ENCODE measurements around the gene FOXN3. TPM values are rescaled to one million over a fixed set of nuclear protein-coding genes. Genes with fewer than 3 reads are reported as not detected.

FOXN3 gene
- total RNA-seq, 1 donor from 2014 or later: 122 TPM

DNA sequence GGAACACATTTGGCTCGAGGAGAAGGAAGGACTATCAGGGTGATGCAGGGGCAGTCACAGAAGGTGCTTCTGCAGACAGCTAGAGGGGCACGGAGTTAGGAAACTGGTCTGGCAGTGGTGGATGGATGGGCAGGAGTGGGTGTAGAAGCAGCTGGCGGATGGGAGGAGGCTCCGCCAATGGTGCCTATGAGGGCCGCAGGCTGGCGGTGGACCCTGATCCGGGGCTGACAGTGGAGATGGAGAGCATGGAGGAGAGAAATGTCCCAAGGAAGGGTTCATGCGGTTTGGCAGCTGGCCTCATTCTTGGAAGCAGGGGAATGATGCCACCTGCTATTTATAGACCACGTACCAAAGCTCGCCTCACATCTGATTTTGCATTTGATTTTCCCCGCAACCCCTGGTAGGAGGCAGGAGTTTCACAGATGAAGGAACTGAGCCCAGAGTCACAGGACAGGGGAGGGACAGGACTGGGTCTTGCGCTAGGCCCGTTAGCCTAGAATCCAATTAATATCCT lies 237.1 kb downstream of the FOXN3 start:
- no peak overlapping the region for H3K27ac Mint-ChIP-seq (ENCODE audit: unreplicated experiment)
- FAIRE-seq: no peak
- no peak overlapping the region for H3K4me2 ChIP-seq (ENCODE audit: low read length)

DNA sequence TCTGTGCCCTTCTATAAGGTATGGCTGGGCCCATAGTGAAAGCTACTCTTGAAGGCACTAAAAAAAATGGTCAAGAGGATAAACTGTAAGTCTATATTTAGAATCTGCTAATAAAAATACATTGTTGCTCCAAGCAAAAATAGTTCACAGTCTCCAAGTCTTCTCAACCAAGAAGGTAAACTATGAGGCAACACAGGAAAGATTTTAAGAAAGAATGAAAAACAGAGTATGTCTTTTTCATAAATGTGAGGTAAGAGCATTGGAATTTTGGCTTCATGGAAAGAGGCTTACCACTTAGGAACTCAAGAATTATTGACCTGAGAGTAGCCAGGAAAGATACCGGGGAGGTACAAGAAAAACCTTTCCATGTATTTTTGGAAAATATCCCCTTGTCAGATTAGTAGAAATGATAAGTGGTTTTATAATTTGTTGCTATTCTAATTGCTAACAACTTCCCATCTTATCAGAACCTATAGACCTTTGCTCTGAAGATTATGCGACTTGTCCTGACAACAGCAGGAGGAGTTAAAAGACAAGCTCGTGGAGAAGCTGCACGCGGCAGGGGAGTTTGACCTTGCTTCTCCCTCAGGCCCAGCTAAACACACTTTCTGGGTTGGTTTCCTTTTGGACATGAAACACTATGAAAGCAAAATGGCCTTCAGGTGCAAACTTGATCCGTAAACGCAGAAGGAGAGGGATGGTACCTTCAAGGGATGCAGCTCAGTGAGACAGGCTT lies 238.1 kb downstream of the FOXN3 start:
- Mint-ChIP-seq H3K27ac (ENCODE audit: unreplicated experiment) (peak overlapping the region; percentile 34), H3K27me3 (ENCODE audit: low read depth, unreplicated experiment) (no peaks in the 10 kb centered on the region), H3K4me1 (ENCODE audit: low read depth, unreplicated experiment) (peaks cover 9% of the 10 kb centered on the region), H3K9me3 (ENCODE audit: unreplicated experiment) (peaks cover 2% of the 10 kb centered on the region), H3K4me3 (ENCODE audit: unreplicated experiment) (no peak overlapping the region), H3K36me3 (ENCODE audit: low read depth, unreplicated experiment) (peaks cover 14% of the 10 kb centered on the region)
- Histone ChIP-seq H3K9me3 (ENCODE audit: insufficient read depth, low read depth, low read length) (no peaks in the 10 kb centered on the region), H3K4me1 (ENCODE audit: insufficient read depth, low read length) (no peaks in the 10 kb centered on the region), H3K9ac (ENCODE audit: low read length) (no peak overlapping the region), H3K79me2 (ENCODE audit: insufficient read depth, low read length) (no peaks in the 10 kb centered on the region), H3K27me3 (ENCODE audit: insufficient read depth, low read length) (no peaks in the 10 kb centered on the region), H3K36me3 (ENCODE audit: insufficient read depth, low read length) (peaks cover 8% of the 10 kb centered on the region), H3K27ac (ENCODE audit: low read depth, low read length) (no peak overlapping the region), H3K4me2 (ENCODE audit: low read length) (no peak overlapping the region), H4K20me1 (ENCODE audit: insufficient read depth, low read length) (peaks cover 20% of the 10 kb centered on the region), H2AFZ (ENCODE audit: low read depth, low read length) (no peak overlapping the region), H3K4me3 (ENCODE audit: insufficient read depth, low read depth, low read length) (no peak overlapping the region)
- FAIRE-seq: no peak
- peak; percentile 59 for DNase-seq (ENCODE audit: low read depth)
- TF ChIP-seq, protein P1, sequence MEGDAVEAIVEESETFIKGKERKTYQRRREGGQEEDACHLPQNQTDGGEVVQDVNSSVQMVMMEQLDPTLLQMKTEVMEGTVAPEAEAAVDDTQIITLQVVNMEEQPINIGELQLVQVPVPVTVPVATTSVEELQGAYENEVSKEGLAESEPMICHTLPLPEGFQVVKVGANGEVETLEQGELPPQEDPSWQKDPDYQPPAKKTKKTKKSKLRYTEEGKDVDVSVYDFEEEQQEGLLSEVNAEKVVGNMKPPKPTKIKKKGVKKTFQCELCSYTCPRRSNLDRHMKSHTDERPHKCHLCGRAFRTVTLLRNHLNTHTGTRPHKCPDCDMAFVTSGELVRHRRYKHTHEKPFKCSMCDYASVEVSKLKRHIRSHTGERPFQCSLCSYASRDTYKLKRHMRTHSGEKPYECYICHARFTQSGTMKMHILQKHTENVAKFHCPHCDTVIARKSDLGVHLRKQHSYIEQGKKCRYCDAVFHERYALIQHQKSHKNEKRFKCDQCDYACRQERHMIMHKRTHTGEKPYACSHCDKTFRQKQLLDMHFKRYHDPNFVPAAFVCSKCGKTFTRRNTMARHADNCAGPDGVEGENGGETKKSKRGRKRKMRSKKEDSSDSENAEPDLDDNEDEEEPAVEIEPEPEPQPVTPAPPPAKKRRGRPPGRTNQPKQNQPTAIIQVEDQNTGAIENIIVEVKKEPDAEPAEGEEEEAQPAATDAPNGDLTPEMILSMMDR (IDR thresholded peaks at IDR 0.05; ENCODE audit: insufficient read depth, low read depth, low read length): no peak
- no peak for TF ChIP-seq EZH2 (IDR thresholded peaks at IDR 0.05; ENCODE audit: insufficient read depth, low read length)

More for the DNA sequence above, 237.1 kb downstream of the FOXN3 start:
- peaks cover 2% of the 10 kb centered on the region for H3K9me3 Mint-ChIP-seq (ENCODE audit: unreplicated experiment)
- no peaks in the 10 kb centered on the region for H3K9me3 ChIP-seq (ENCODE audit: insufficient read depth, low read depth, low read length)
- H3K36me3 ChIP-seq (ENCODE audit: insufficient read depth, low read length): peaks cover 5% of the 10 kb centered on the region
- H3K27ac ChIP-seq (ENCODE audit: low read depth, low read length): no peak overlapping the region
- no peak overlapping the region for H2AFZ ChIP-seq (ENCODE audit: low read depth, low read length)
- no peak overlapping the region for H3K4me3 Mint-ChIP-seq (ENCODE audit: unreplicated experiment)
- no peak overlapping the region for H3K9ac ChIP-seq (ENCODE audit: low read length)
- no peaks in the 10 kb centered on the region for H3K27me3 ChIP-seq (ENCODE audit: insufficient read depth, low read length)
- peaks cover 15% of the 10 kb centered on the region for H3K36me3 Mint-ChIP-seq (ENCODE audit: low read depth, unreplicated experiment)
- peaks cover 10% of the 10 kb centered on the region for H3K4me1 Mint-ChIP-seq (ENCODE audit: low read depth, unreplicated experiment)
- H3K4me1 ChIP-seq (ENCODE audit: insufficient read depth, low read length): no peaks in the 10 kb centered on the region
- peaks cover 24% of the 10 kb centered on the region for H4K20me1 ChIP-seq (ENCODE audit: insufficient read depth, low read length)
- H3K79me2 ChIP-seq (ENCODE audit: insufficient read depth, low read length): no peaks in the 10 kb centered on the region
- no peak for DNase-seq (ENCODE audit: low read depth)
- no peak overlapping the region for H3K4me3 ChIP-seq (ENCODE audit: insufficient read depth, low read depth, low read length)
- H3K27me3 Mint-ChIP-seq (ENCODE audit: low read depth, unreplicated experiment): no peaks in the 10 kb centered on the region
- TF ChIP-seq, protein P1 (IDR thresholded peaks at IDR 0.05; ENCODE audit: insufficient read depth, low read depth, low read length): no peak
- TF ChIP-seq EZH2 (IDR thresholded peaks at IDR 0.05; ENCODE audit: insufficient read depth, low read length): no peak

DNA sequence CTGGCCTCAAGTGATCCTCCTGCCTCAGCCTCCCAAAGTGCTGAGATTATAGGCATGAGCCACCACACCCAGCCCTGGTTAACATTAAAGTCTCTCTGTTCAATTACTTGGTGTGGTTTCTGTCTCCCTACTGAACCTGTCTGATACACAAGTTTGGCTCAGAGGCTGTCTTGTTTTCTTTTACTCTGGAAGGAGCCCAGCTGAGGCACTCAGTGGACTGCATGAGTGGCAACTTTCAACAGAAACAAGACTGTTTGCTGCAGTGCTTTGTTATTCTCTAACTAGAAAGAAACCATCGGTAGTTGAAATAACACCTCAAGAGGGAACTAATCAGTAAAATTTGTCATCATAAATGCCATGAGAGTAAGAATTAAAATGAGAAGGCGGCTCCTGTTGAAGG lies 238.7 kb downstream of the FOXN3 start:
- DNase-seq (ENCODE audit: low read depth) (no peak), FAIRE-seq (no peak)
- peaks cover 17% of the 10 kb centered on the region for H3K36me3 Mint-ChIP-seq (ENCODE audit: low read depth, unreplicated experiment)
- H3K4me3 ChIP-seq (ENCODE audit: insufficient read depth, low read depth, low read length): no peak overlapping the region
- H4K20me1 ChIP-seq (ENCODE audit: insufficient read depth, low read length): peaks cover 15% of the 10 kb centered on the region
- peak overlapping the region; percentile 34 for H3K27ac Mint-ChIP-seq (ENCODE audit: unreplicated experiment)
- TF ChIP-seq, protein P1 (IDR thresholded peaks at IDR 0.05; ENCODE audit: insufficient read depth, low read depth, low read length): no peak
- TF ChIP-seq EZH2 (IDR thresholded peaks at IDR 0.05; ENCODE audit: insufficient read depth, low read length): no peak
- no peaks in the 10 kb centered on the region for H3K79me2 ChIP-seq (ENCODE audit: insufficient read depth, low read length)
- H3K36me3 ChIP-seq (ENCODE audit: insufficient read depth, low read length): peaks cover 8% of the 10 kb centered on the region
- H3K9ac ChIP-seq (ENCODE audit: low read length): no peak overlapping the region
- H3K4me1 ChIP-seq (ENCODE audit: insufficient read depth, low read length): no peaks in the 10 kb centered on the region
- H3K4me2 ChIP-seq (ENCODE audit: low read length): no peak overlapping the region
- H2AFZ ChIP-seq (ENCODE audit: low read depth, low read length): no peak overlapping the region
- no peaks in the 10 kb centered on the region for H3K27me3 Mint-ChIP-seq (ENCODE audit: low read depth, unreplicated experiment)
- H3K27ac ChIP-seq (ENCODE audit: low read depth, low read length): no peak overlapping the region
- H3K27me3 ChIP-seq (ENCODE audit: insufficient read depth, low read length): no peaks in the 10 kb centered on the region
- H3K9me3 Mint-ChIP-seq (ENCODE audit: unreplicated experiment): peaks cover 2% of the 10 kb centered on the region
- H3K4me1 Mint-ChIP-seq (ENCODE audit: low read depth, unreplicated experiment): peaks cover 9% of the 10 kb centered on the region
- no peaks in the 10 kb centered on the region for H3K9me3 ChIP-seq (ENCODE audit: insufficient read depth, low read depth, low read length)
- no peak overlapping the region for H3K4me3 Mint-ChIP-seq (ENCODE audit: unreplicated experiment)

Data from astrocyte (in vitro differentiated cells and primary cell).